HEK293 (cell line): Measurements from ENCODE around the gene SKI.

Experiments used
- BCL11B ChIP-seq: fragments of 450-650 bp; formaldehyde crosslinking; IDR thresholded peaks from 2 replicates; pipeline ENCODE4 v1.5.1; 2016; ENCODE audit warnings: low read depth, missing biosample characterization, missing genetic modification characterization
- GLI4 ChIP-seq: fragments of 450-650 bp; formaldehyde crosslinking; IDR thresholded peaks from 2 replicates; pipeline ENCODE4 v1.5.1; 2016; ENCODE audit warnings: missing biosample characterization, missing genetic modification characterization
- GLIS2 ChIP-seq: fragments of 450-650 bp; formaldehyde crosslinking; IDR thresholded peaks from 2 replicates; pipeline ENCODE4 v1.5.1; 2016; ENCODE audit warnings: missing biosample characterization, missing genetic modification characterization
- KLF16 ChIP-seq: fragments of 450-650 bp; formaldehyde crosslinking; IDR thresholded peaks from 2 replicates; pipeline ENCODE4 v1.5.1; 2017; ENCODE audit warnings: missing biosample characterization, missing genetic modification characterization
- PRDM1 ChIP-seq: fragments of 450-650 bp; formaldehyde crosslinking; IDR thresholded peaks from 2 replicates; pipeline ENCODE4; 2016; ENCODE audit warnings: missing biosample characterization, missing genetic modification characterization
- SP2 ChIP-seq: fragments of 450-650 bp; formaldehyde crosslinking; IDR thresholded peaks from 2 replicates; pipeline ENCODE4 v1.5.1; 2016; ENCODE audit warnings: missing biosample characterization, missing genetic modification characterization
- YY1 ChIP-seq: fragments of 450-650 bp; formaldehyde crosslinking; IDR thresholded peaks from 2 replicates; pipeline ENCODE4 v1.5.1; 2018; ENCODE audit warnings: missing biosample characterization, missing genetic modification characterization
- ZBTB20 ChIP-seq: fragments of 450-650 bp; formaldehyde crosslinking; IDR thresholded peaks from 2 replicates; pipeline ENCODE4 v1.5.1; 2016; ENCODE audit warnings: missing biosample characterization, missing genetic modification characterization
- ZNF114 ChIP-seq: fragments of 450-650 bp; formaldehyde crosslinking; IDR thresholded peaks from 2 replicates; pipeline ENCODE4 v1.5.0; 2017; ENCODE audit warnings: missing biosample characterization, missing genetic modification characterization
- ZNF174 ChIP-seq: fragments of 450-650 bp; formaldehyde crosslinking; IDR thresholded peaks from 2 replicates; pipeline ENCODE4 v1.5.0; 2017; ENCODE audit warnings: missing biosample characterization, mild to moderate bottlenecking, missing genetic modification characterization
- ZNF529 ChIP-seq: fragments of 450-650 bp; formaldehyde crosslinking; IDR thresholded peaks from 2 replicates; pipeline ENCODE4 v1.5.1; 2017; ENCODE audit warnings: missing genetic modification characterization, missing biosample characterization; ENCODE audit not compliant: insufficient replicate concordance
- ZNF560 ChIP-seq: fragments of 450-650 bp; formaldehyde crosslinking; IDR thresholded peaks from 2 replicates; pipeline ENCODE4 v1.5.1; 2017; ENCODE audit warnings: missing biosample characterization, missing genetic modification characterization, borderline replicate concordance
- ZNF571 ChIP-seq: fragments of 450-650 bp; formaldehyde crosslinking; IDR thresholded peaks from 2 replicates; pipeline ENCODE4 v1.5.0; 2017; ENCODE audit warnings: missing biosample characterization, missing genetic modification characterization
- ZNF596 ChIP-seq: fragments of 450-650 bp; IDR thresholded peaks from 2 replicates; pipeline ENCODE4 v1.5.0; 2018; ENCODE audit warnings: missing biosample characterization, mild to moderate bottlenecking, missing genetic modification characterization, moderate library complexity
- ZNF600 ChIP-seq: fragments of 450-650 bp; formaldehyde crosslinking; IDR thresholded peaks from 2 replicates; pipeline ENCODE4 v1.5.1; 2016; ENCODE audit warnings: missing biosample characterization, missing genetic modification characterization
- ZNF623 ChIP-seq: fragments of 450-650 bp; formaldehyde crosslinking; IDR thresholded peaks from 2 replicates; pipeline ENCODE4 v1.5.1; 2016; ENCODE audit warnings: missing biosample characterization, missing genetic modification characterization
- ZNF654 ChIP-seq: fragments of 450-650 bp; formaldehyde crosslinking; IDR thresholded peaks from 2 replicates; pipeline ENCODE4 v1.5.1; 2016; ENCODE audit warnings: low read depth, missing biosample characterization, missing genetic modification characterization
- ZNF658 ChIP-seq: fragments of 450-650 bp; formaldehyde crosslinking; IDR thresholded peaks from 2 replicates; pipeline ENCODE4; 2016; ENCODE audit warnings: missing biosample characterization, missing genetic modification characterization
- ZNF776 ChIP-seq: fragments of 450-650 bp; formaldehyde crosslinking; IDR thresholded peaks from 2 replicates; pipeline ENCODE4 v1.5.0; 2017; ENCODE audit warnings: missing biosample characterization, missing genetic modification characterization, borderline replicate concordance
- ZNF830 ChIP-seq: fragments of 450-650 bp; IDR thresholded peaks from 2 replicates; pipeline ENCODE4 v1.5.0; 2018; ENCODE audit warnings: missing biosample characterization, missing genetic modification characterization, low read depth, mild to moderate bottlenecking, moderate library complexity
- TF ChIP-seq, protein P1 (sequence below): fragments of 450-650 bp; formaldehyde crosslinking; IDR thresholded peaks from 2 replicates; pipeline ENCODE4 v1.5.1; 2016; ENCODE audit warnings: missing biosample characterization, missing genetic modification characterization
- TF ChIP-seq, protein P2 (sequence below): fragments of 450-650 bp; formaldehyde crosslinking; IDR thresholded peaks from 2 replicates; pipeline ENCODE4 v1.5.0; 2017; ENCODE audit warnings: missing biosample characterization, missing genetic modification characterization, borderline replicate concordance
- TF ChIP-seq, protein P3 (sequence below): fragments of 450-650 bp; formaldehyde crosslinking; IDR thresholded peaks from 2 replicates; pipeline ENCODE4 v1.5.1; 2016; ENCODE audit warnings: missing biosample characterization, missing genetic modification characterization
- TF ChIP-seq, protein P4 (sequence below): fragments of 450-650 bp; formaldehyde crosslinking; IDR thresholded peaks from 2 replicates; pipeline ENCODE4 v1.5.1; 2016; ENCODE audit warnings: missing biosample characterization, missing genetic modification characterization
- TF ChIP-seq, protein P5 (sequence below): fragments of 450-650 bp; formaldehyde crosslinking; IDR thresholded peaks from 2 replicates; pipeline ENCODE4 v1.5.1; 2016; ENCODE audit warnings: missing biosample characterization, missing genetic modification characterization
- TF ChIP-seq, protein P6 (sequence below): fragments of 450-650 bp; formaldehyde crosslinking; IDR thresholded peaks from 2 replicates; pipeline ENCODE4 v1.5.1; 2016; ENCODE audit warnings: missing biosample characterization, missing genetic modification characterization

The SKI gene

DNA sequence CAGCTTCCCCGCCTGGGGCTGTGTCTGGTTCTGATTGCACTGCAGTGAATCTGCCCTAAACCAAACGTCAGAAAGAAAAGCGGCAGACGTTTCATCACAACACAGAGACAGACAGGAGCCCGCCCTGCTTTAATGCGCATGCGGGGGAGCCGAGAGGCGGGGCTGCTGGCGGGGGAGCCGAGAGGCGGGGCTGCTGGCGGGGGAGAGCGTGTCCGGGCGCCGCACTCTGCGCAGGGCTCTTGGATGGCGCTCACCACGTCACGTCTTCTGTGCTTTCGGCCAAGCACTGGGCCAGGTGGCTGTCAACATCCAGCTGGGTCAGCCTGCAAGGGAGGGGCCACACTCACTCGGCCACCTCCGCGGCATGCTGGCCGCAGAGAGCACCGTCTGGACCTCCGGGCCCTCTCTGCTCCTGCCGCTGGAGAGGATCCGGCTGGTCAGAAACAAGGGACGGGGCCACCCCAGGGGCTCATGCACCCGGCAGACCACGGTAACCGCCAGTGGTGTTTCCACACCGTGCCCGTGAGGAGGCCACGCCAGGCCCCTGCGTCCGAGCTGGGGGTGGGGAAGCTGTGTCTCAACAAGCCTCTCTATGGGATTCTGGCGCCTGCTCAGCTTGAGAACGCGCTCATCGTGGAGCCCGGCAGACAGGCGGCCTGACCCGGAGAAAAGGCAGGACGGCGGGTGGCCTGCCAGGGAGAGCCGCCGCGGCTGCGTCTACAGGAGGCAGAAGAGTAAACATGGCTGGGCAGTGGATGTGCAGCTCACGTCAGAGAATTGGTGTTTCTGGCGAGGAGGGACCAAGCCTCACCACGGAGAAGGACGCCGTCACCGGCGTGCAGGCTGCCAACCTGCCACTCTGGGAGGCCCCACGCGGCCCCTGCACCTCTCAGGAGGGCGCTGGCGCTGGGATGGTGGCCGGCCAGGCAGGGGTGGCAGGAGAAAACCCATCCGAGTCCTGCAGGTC lies 38.4 kb upstream of the SKI start (continued):
- TF ChIP-seq BCL11B (tag by site-specific recombination) (no peak), ZNF174 (tag by site-specific recombination) (no peak), ZNF830 (tag by site-specific recombination) (no peak), ZNF658 (tag by site-specific recombination) (no peak), ZNF114 (tag by site-specific recombination) (no peak), ZBTB20 (tag by site-specific recombination) (peak; percentile 15; the same call in 1 of the 2 replicates), ZNF529 (tag by site-specific recombination) (no peak), ZNF654 (tag by site-specific recombination) (no peak), ZNF600 (tag by site-specific recombination) (0 out of 2 replicates have a peak, but pooled peaks have one; percentile 56), YY1 (tag by site-specific recombination) (no peak), ZNF571 (no peak), ZNF596 (tag by site-specific recombination) (no peak), PRDM1 (0 out of 2 replicates have a peak, but pooled peaks have one; percentile 11), GLI4 (tag by site-specific recombination) (no peak), KLF16 (no peak; the same call in 1 of the 2 replicates), ZNF560 (tag by site-specific recombination) (no peak), ZNF776 (no peak), ZNF623 (no peak), GLIS2 (tag by site-specific recombination) (peak; percentile 81), SP2 (tag by site-specific recombination) (peak; percentile 85)
- TF ChIP-seq, protein P1, sequence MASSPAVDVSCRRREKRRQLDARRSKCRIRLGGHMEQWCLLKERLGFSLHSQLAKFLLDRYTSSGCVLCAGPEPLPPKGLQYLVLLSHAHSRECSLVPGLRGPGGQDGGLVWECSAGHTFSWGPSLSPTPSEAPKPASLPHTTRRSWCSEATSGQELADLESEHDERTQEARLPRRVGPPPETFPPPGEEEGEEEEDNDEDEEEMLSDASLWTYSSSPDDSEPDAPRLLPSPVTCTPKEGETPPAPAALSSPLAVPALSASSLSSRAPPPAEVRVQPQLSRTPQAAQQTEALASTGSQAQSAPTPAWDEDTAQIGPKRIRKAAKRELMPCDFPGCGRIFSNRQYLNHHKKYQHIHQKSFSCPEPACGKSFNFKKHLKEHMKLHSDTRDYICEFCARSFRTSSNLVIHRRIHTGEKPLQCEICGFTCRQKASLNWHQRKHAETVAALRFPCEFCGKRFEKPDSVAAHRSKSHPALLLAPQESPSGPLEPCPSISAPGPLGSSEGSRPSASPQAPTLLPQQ (tag by site-specific recombination) = peak; percentile 48; the same call in 1 of the 2 replicates
- TF ChIP-seq, protein P2, sequence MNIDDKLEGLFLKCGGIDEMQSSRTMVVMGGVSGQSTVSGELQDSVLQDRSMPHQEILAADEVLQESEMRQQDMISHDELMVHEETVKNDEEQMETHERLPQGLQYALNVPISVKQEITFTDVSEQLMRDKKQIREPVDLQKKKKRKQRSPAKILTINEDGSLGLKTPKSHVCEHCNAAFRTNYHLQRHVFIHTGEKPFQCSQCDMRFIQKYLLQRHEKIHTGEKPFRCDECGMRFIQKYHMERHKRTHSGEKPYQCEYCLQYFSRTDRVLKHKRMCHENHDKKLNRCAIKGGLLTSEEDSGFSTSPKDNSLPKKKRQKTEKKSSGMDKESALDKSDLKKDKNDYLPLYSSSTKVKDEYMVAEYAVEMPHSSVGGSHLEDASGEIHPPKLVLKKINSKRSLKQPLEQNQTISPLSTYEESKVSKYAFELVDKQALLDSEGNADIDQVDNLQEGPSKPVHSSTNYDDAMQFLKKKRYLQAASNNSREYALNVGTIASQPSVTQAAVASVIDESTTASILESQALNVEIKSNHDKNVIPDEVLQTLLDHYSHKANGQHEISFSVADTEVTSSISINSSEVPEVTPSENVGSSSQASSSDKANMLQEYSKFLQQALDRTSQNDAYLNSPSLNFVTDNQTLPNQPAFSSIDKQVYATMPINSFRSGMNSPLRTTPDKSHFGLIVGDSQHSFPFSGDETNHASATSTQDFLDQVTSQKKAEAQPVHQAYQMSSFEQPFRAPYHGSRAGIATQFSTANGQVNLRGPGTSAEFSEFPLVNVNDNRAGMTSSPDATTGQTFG (tag by site-specific recombination) = no peak
- TF ChIP-seq, protein P3, sequence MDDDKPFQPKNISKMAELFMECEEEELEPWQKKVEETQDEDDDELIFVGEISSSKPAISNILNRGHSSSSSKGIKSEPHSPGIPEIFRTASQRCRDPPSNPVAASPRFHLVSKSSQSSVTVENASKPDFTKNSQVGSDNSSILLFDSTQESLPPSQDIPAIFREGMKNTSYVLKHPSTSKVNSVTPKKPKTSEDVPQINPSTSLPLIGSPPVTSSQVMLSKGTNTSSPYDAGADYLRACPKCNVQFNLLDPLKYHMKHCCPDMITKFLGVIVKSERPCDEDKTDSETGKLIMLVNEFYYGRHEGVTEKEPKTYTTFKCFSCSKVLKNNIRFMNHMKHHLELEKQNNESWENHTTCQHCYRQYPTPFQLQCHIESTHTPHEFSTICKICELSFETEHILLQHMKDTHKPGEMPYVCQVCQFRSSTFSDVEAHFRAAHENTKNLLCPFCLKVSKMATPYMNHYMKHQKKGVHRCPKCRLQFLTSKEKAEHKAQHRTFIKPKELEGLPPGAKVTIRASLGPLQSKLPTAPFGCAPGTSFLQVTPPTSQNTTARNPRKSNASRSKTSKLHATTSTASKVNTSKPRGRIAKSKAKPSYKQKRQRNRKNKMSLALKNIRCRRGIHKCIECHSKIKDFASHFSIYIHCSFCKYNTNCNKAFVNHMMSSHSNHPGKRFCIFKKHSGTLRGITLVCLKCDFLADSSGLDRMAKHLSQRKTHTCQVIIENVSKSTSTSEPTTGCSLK = no peak
- TF ChIP-seq, protein P4, sequence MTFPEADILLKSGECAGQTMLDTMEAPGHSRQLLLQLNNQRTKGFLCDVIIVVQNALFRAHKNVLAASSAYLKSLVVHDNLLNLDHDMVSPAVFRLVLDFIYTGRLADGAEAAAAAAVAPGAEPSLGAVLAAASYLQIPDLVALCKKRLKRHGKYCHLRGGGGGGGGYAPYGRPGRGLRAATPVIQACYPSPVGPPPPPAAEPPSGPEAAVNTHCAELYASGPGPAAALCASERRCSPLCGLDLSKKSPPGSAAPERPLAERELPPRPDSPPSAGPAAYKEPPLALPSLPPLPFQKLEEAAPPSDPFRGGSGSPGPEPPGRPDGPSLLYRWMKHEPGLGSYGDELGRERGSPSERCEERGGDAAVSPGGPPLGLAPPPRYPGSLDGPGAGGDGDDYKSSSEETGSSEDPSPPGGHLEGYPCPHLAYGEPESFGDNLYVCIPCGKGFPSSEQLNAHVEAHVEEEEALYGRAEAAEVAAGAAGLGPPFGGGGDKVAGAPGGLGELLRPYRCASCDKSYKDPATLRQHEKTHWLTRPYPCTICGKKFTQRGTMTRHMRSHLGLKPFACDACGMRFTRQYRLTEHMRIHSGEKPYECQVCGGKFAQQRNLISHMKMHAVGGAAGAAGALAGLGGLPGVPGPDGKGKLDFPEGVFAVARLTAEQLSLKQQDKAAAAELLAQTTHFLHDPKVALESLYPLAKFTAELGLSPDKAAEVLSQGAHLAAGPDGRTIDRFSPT = no peak
- TF ChIP-seq, protein P5, sequence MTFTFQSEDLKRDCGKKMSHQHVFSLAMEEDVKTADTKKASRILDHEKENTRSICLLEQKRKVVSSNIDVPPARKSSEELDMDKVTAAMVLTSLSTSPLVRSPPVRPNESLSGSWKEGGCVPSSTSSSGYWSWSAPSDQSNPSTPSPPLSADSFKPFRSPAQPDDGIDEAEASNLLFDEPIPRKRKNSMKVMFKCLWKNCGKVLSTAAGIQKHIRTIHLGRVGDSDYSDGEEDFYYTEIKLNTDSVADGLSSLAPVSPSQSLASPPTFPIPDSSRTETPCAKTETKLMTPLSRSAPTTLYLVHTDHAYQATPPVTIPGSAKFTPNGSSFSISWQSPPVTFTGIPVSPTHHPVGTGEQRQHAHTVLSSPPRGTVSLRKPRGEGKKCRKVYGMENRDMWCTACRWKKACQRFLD (tag by site-specific recombination) = no peak
- TF ChIP-seq, protein P6, sequence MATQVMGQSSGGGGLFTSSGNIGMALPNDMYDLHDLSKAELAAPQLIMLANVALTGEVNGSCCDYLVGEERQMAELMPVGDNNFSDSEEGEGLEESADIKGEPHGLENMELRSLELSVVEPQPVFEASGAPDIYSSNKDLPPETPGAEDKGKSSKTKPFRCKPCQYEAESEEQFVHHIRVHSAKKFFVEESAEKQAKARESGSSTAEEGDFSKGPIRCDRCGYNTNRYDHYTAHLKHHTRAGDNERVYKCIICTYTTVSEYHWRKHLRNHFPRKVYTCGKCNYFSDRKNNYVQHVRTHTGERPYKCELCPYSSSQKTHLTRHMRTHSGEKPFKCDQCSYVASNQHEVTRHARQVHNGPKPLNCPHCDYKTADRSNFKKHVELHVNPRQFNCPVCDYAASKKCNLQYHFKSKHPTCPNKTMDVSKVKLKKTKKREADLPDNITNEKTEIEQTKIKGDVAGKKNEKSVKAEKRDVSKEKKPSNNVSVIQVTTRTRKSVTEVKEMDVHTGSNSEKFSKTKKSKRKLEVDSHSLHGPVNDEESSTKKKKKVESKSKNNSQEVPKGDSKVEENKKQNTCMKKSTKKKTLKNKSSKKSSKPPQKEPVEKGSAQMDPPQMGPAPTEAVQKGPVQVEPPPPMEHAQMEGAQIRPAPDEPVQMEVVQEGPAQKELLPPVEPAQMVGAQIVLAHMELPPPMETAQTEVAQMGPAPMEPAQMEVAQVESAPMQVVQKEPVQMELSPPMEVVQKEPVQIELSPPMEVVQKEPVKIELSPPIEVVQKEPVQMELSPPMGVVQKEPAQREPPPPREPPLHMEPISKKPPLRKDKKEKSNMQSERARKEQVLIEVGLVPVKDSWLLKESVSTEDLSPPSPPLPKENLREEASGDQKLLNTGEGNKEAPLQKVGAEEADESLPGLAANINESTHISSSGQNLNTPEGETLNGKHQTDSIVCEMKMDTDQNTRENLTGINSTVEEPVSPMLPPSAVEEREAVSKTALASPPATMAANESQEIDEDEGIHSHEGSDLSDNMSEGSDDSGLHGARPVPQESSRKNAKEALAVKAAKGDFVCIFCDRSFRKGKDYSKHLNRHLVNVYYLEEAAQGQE (tag by site-specific recombination) = no peak
